ENCODE data around the gene GNS. TPM values are rescaled to one million over a fixed set of nuclear protein-coding genes. Genes with fewer than 3 reads are reported as not detected.

GNS gene
- total and polyA plus RNA-seq, 9 donors = 63.9 to 278 (median 101) TPM

GRCh38 chr12:64678248-64678647, 81.0 kb downstream of the GNS start:
- Histone ChIP-seq H3K27ac (peak overlapping the region in 1 of 2 donors; percentile 8), H3K4me3 (no peak overlapping the region), H3K27me3 (no peaks in the 10 kb centered on the region), H3K4me1 (ENCODE audit: insufficient read depth) (peaks cover 19% of the 10 kb centered on the region), H3K9me3 (no peaks in the 10 kb centered on the region), H3K36me3 (no peaks in the 10 kb centered on the region)
- TF ChIP-seq EP300 (IDR thresholded peaks at IDR 0.05) (no peak), CTCF (IDR thresholded peaks at IDR 0.05) (no peak), POLR2A (IDR thresholded peaks at IDR 0.05) (no peak)
- intact Hi-C loops (cut with DNase I) = loop anchor here in 1 of 4 donors (10.0 kb wide), 1 partner anchor 63 kb away; the partner anchor contains the start of gene RASSF3
- DNase-seq = no peak
- 89 to 92% (median 90%) methylated on average over 2 of the region's 2 CpGs for WGBS, 3 donors

- 62 to 71% (median 67%) methylated on average over 3 of the region's 3 CpGs for WGBS, 3 donors
- H3K36me3 ChIP-seq = no peaks in the 10 kb centered on the region
- peaks cover 28% of the 10 kb centered on the region for H3K4me1 ChIP-seq (ENCODE audit: insufficient read depth)
- H3K27me3 ChIP-seq = no peaks in the 10 kb centered on the region
- no peak overlapping the region for H3K4me3 ChIP-seq
- no peak for DNase-seq
- H3K9me3 ChIP-seq = no peaks in the 10 kb centered on the region
- no peak overlapping the region for H3K27ac ChIP-seq
- intact Hi-C loops (cut with DNase I) = loop anchor here in 1 of 4 donors (10.0 kb wide), 1 partner anchor 61 kb away; the partner anchor contains the start of gene RASSF3
- no peak for TF ChIP-seq POLR2A (IDR thresholded peaks at IDR 0.05)
- TF ChIP-seq EP300 (IDR thresholded peaks at IDR 0.05) = no peak
- TF ChIP-seq CTCF (IDR thresholded peaks at IDR 0.05) = no peak
These were observed 83.4 kb downstream of the GNS start for GRCh38 chr12:64675795-64676194.

GRCh38 chr12:64674367-64674922, 84.8 kb downstream of the GNS start:
- TF ChIP-seq CTCF (IDR thresholded peaks at IDR 0.05) (no peak), EP300 (IDR thresholded peaks at IDR 0.05) (no peak), POLR2A (IDR thresholded peaks at IDR 0.05) (no peak)
- no peak for DNase-seq
- Histone ChIP-seq H3K4me1 (ENCODE audit: insufficient read depth) (peaks cover 28% of the 10 kb centered on the region), H3K36me3 (no peaks in the 10 kb centered on the region), H3K4me3 (no peak overlapping the region), H3K27ac (no peak overlapping the region), H3K27me3 (no peaks in the 10 kb centered on the region), H3K9me3 (no peaks in the 10 kb centered on the region)
- intact Hi-C loops (cut with DNase I) = loop anchor here in 1 of 4 donors (10.0 kb wide), 1 partner anchor 60 kb away; the partner anchor contains the start of gene RASSF3
- WGBS, 3 donors = 93 to 94% (median 93%) methylated on average over 10 of the region's 10 CpGs

- WGBS, 3 donors = 26 to 46% (median 45%) methylated on average over 9 of the region's 9 CpGs
- H3K27me3 ChIP-seq = no peaks in the 10 kb centered on the region
- no peak overlapping the region for H3K4me3 ChIP-seq
- intact Hi-C loops (cut with DNase I) = loop anchor here in 1 of 4 donors (10.0 kb wide), 1 partner anchor 59 kb away; the partner anchor contains the start of gene RASSF3
- H3K9me3 ChIP-seq = no peaks in the 10 kb centered on the region
- H3K4me1 ChIP-seq (ENCODE audit: insufficient read depth) = peaks cover 28% of the 10 kb centered on the region
- no peak for DNase-seq
- no peaks in the 10 kb centered on the region for H3K36me3 ChIP-seq
- TF ChIP-seq POLR2A (IDR thresholded peaks at IDR 0.05) (no peak), CTCF (IDR thresholded peaks at IDR 0.05) (no peak), EP300 (IDR thresholded peaks at IDR 0.05) (no peak)
- H3K27ac ChIP-seq = peak overlapping the region; percentile 11 to 49
These were observed 85.6 kb downstream of the GNS start for GRCh38 chr12:64673490-64674169.

Data from ovary (tissue), 9 donors.